Fibroblast of lung (primary cell): ENCODE results near the gene SMARCE1. TPM values are rescaled to one million over a fixed set of nuclear protein-coding genes. Genes with fewer than 3 reads are reported as not detected.

Source experiments
- DNase-seq, 2 donors: peaks; one replicate each; pipeline versions ENCODE4 v3.0.0 to v3.0.0-alpha.2; 2010; ENCODE audit warnings: low read depth in 2 of 2
- H2AFZ ChIP-seq: 2 replicates; pipeline ENCODE4 v1.5.1; 2012; ENCODE audit warnings: low read length, control low read depth, inconsistent platforms
- H3K27ac ChIP-seq: 2 replicates; pipeline ENCODE4 v1.5.1; 2011; ENCODE audit warnings: low read length, control low read depth; ENCODE audit not compliant: insufficient read depth
- H3K27me3 ChIP-seq: 2 replicates; pipeline ENCODE4 v1.5.1; 2011; ENCODE audit warnings: mild to moderate bottlenecking, low read length; ENCODE audit not compliant: control insufficient read depth, insufficient read depth
- H3K36me3 ChIP-seq: 2 replicates; pipeline ENCODE4 v1.5.1; 2011; ENCODE audit warnings: low read length; ENCODE audit not compliant: control insufficient read depth, insufficient read depth
- H3K4me1 ChIP-seq: 2 replicates; pipeline ENCODE4 v1.5.1; 2011; ENCODE audit warnings: low read length; ENCODE audit not compliant: control insufficient read depth, insufficient read depth; ENCODE audit errors: extremely low read depth
- H3K4me2 ChIP-seq: 2 replicates; pipeline ENCODE4 v1.5.1; 2011; ENCODE audit warnings: low read length, control low read depth; ENCODE audit not compliant: insufficient read depth; ENCODE audit errors: extremely low read depth
- H3K4me3 ChIP-seq, 4 experiments: fragments of 200-600 bp in 1 of 4; sonication (generic) in 1 of 4; replicated peaks in 1 of 4; 2 replicates each; pipeline ENCODE4 v1.5.1; 2011 to 2016; ENCODE audit warnings: low read length in 4 of 4, low read depth in 3 of 4, mild to moderate bottlenecking in 3 of 4, control low read depth in 2 of 4, inconsistent platforms in 1 of 4, mixed read lengths in 1 of 4; ENCODE audit not compliant: insufficient read depth in 1 of 4; ENCODE audit errors: control extremely low read depth in 1 of 4
- H3K79me2 ChIP-seq: 2 replicates; pipeline ENCODE4 v1.5.1; 2012; ENCODE audit warnings: mild to moderate bottlenecking, low read length, inconsistent platforms; ENCODE audit not compliant: control insufficient read depth, insufficient read depth
- H3K9ac ChIP-seq: 2 replicates; pipeline ENCODE4 v1.5.1; 2011; ENCODE audit warnings: mild to moderate bottlenecking, low read length, control low read depth; ENCODE audit not compliant: insufficient read depth
- H3K9me3 ChIP-seq: 2 replicates; pipeline ENCODE4 v1.5.1; 2012; ENCODE audit warnings: low read depth, low read length; ENCODE audit not compliant: control insufficient read depth, insufficient read depth
- H4K20me1 ChIP-seq: 2 replicates; pipeline ENCODE4 v1.5.1; 2011; ENCODE audit warnings: low read length; ENCODE audit not compliant: control insufficient read depth, insufficient read depth; ENCODE audit errors: extremely low read depth
- CTCF ChIP-seq, 2 donors: IDR thresholded peaks in 1 of 2; conservative IDR thresholded peaks in 1 of 2; 1 replicate in 1 of 2; 2 replicates in 1 of 2; pipeline ENCODE4 v1.5.1; 2011 to 2012; ENCODE audit warnings: low read length in 2 of 2, control low read depth in 1 of 2, inconsistent platforms in 1 of 2, low read depth in 1 of 2, mild to moderate bottlenecking in 1 of 2
- EZH2 ChIP-seq: IDR thresholded peaks from 2 replicates; pipeline ENCODE4 v1.5.1; 2012; ENCODE audit warnings: low read length, control low read depth, mild to moderate bottlenecking; ENCODE audit errors: missing control alignments
- polyA plus RNA-seq, 2 donors: library from polyadenylated mRNA; depleted of rRNA in 1 of 2; stranded (reverse) in 1 of 2; unstranded in 1 of 2; fragments of >200 nt; gene quantifications; 2 replicates each; pipeline ENCODE4 v1.2.1, GENCODE V29; 2011 to 2012; ENCODE audit warnings: missing spikeins in 1 of 2
- total RNA-seq: library from RNA; depleted of rRNA; stranded (reverse); fragments of >200 nt; gene quantifications from 2 replicates; pipeline ENCODE4 v1.2.1, GENCODE V29; 2014

SMARCE1 gene
- total and polyA plus RNA-seq, 2 donors (not counting 1 experiment from before 2014, with no cell fraction given), result 75.6 to 93.8 TPM

DNA sequence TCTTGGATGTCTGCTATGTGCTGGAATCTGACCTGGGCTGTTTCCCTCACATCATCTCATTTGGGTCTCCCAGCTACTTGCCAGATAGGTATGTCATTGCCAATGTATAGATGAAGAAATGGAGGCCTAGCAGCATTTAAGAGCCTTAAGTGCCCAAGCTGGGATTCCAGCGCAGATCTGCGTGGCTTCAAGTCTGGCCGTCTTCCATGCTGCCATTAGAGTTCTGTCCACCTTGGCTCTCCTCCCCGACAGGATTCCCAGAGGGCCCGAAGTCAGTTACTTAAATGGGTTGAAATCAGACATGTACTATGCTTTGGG, 49.4 kb downstream of the SMARCE1 start:
- Histone ChIP-seq H2AFZ (no peak overlapping the region), H3K4me3 (no peak overlapping the region), H3K36me3 (no peaks in the 10 kb centered on the region), H3K9ac (no peak overlapping the region), H3K9me3 (no peaks in the 10 kb centered on the region), H3K4me1 (no peaks in the 10 kb centered on the region), H3K4me2 (no peak overlapping the region), H3K27ac (no peak overlapping the region), H3K27me3 (peaks cover 3% of the 10 kb centered on the region), H3K79me2 (no peaks in the 10 kb centered on the region), H4K20me1 (no peaks in the 10 kb centered on the region)
- no peak for TF ChIP-seq CTCF (conservative IDR thresholded peaks at IDR 0.05 in 1 of 2, IDR thresholded peaks at IDR 0.05 in 1 of 2; ENCODE audit: low read depth in 1 of 2, low read length in 2 of 2)
- no peak for TF ChIP-seq EZH2
- no peak for DNase-seq

- H3K4me2 ChIP-seq, result no peak overlapping the region
- no peak overlapping the region for H3K9ac ChIP-seq
- TF ChIP-seq CTCF (conservative IDR thresholded peaks at IDR 0.05 in 1 of 2, IDR thresholded peaks at IDR 0.05 in 1 of 2; ENCODE audit: low read depth in 1 of 2, low read length in 2 of 2), result no peak
- TF ChIP-seq EZH2, result no peak
- no peak for DNase-seq
- H3K4me3 ChIP-seq, result no peak overlapping the region
- no peak overlapping the region for H2AFZ ChIP-seq
- no peaks in the 10 kb centered on the region for H3K36me3 ChIP-seq
- no peak overlapping the region for H3K27ac ChIP-seq
- no peaks in the 10 kb centered on the region for H3K79me2 ChIP-seq
- peaks cover 3% of the 10 kb centered on the region for H3K27me3 ChIP-seq
- H3K4me1 ChIP-seq, result no peaks in the 10 kb centered on the region
- H4K20me1 ChIP-seq, result no peaks in the 10 kb centered on the region
- H3K9me3 ChIP-seq, result no peaks in the 10 kb centered on the region
Observed at GRCh38 chr17:40597556-40598300, 49.9 kb downstream of the SMARCE1 start.

GRCh38 chr17:40597156-40597555, 50.5 kb downstream of the SMARCE1 start:
- Histone ChIP-seq H3K4me2 (no peak overlapping the region), H4K20me1 (no peaks in the 10 kb centered on the region), H3K79me2 (no peaks in the 10 kb centered on the region), H3K27me3 (peaks cover 3% of the 10 kb centered on the region), H3K27ac (no peak overlapping the region), H3K36me3 (no peaks in the 10 kb centered on the region), H3K9ac (no peak overlapping the region), H3K4me3 (no peak overlapping the region), H3K4me1 (no peaks in the 10 kb centered on the region), H3K9me3 (no peaks in the 10 kb centered on the region), H2AFZ (no peak overlapping the region)
- TF ChIP-seq CTCF (conservative IDR thresholded peaks at IDR 0.05 in 1 of 2, IDR thresholded peaks at IDR 0.05 in 1 of 2; ENCODE audit: low read depth in 1 of 2, low read length in 2 of 2), result no peak
- TF ChIP-seq EZH2, result no peak
- no peak for DNase-seq
